Gastrocnemius medialis (tissue), 4 donors: ENCODE results near the gene FOCAD. TPM values are rescaled to one million over a fixed set of nuclear protein-coding genes. Genes with fewer than 3 reads are reported as not detected.

Experiments
- ATAC-seq, 2 donors: fragments of 150-250 bp; one replicate each; pipeline ENCODE4 v1.9.1; 2016
- DNase-seq, 2 donors: peaks; one replicate each; pipeline ENCODE4 v3.0.0-alpha.2; 2019
- H3K27ac ChIP-seq, 4 donors: fragments of 200-600 bp; sonication (generic); 1 replicate in 1 of 4; 2 replicates in 3 of 4; pipeline ENCODE4 v1.5.1; 2016 to 2018; ENCODE audit warnings: mild to moderate bottlenecking in 2 of 4, moderate library complexity in 1 of 4
- H3K27me3 ChIP-seq, 3 donors: fragments of 200-600 bp; sonication (generic) in 2 of 3; 1 replicate in 1 of 3; 2 replicates in 2 of 3; pipeline versions ENCODE4 v1.5.1 to v1.6.0; 2016 to 2019; ENCODE audit warnings: mild to moderate bottlenecking in 1 of 3, moderate library complexity in 1 of 3
- H3K36me3 ChIP-seq, 2 donors: fragments of 200-600 bp; sonication (generic) in 1 of 2; one replicate each; pipeline ENCODE4 v1.5.1; 2017 to 2018
- H3K4me1 ChIP-seq, 2 donors: fragments of 200-600 bp; sonication (generic) in 1 of 2; one replicate each; pipeline ENCODE4 v1.5.1; 2016 to 2017; ENCODE audit warnings: mild to moderate bottlenecking in 2 of 2
- H3K4me3 ChIP-seq, 4 donors: fragments of 200-600 bp; sonication (generic) in 3 of 4; 1 replicate in 1 of 4; 2 replicates in 3 of 4; pipeline ENCODE4 v1.5.1; 2016 to 2019; ENCODE audit warnings: mild to moderate bottlenecking in 2 of 4
- H3K9me3 ChIP-seq, 3 donors: fragments of 200-600 bp; sonication (generic) in 2 of 3; 1 replicate in 1 of 3; 2 replicates in 2 of 3; pipeline ENCODE4 v1.5.1; 2016 to 2019
- CTCF ChIP-seq, 5 experiments: fragments of 450-650 bp in 3 of 5; fragments of 200-600 bp in 2 of 5; sonication (generic) in 2 of 5; IDR thresholded peaks in 4 of 5; conservative IDR thresholded peaks in 1 of 5; 1 replicate in 4 of 5; 2 replicates in 1 of 5; pipeline ENCODE4 v1.5.1; 2016 to 2019; ENCODE audit warnings: antibody characterized with exemption in 5 of 5, mild to moderate bottlenecking in 3 of 5, moderate library complexity in 3 of 5
- POLR2A ChIP-seq, 2 donors: fragments of 450-650 bp; IDR thresholded peaks; one replicate each; pipeline ENCODE4 v1.6.1; 2017; ENCODE audit warnings: antibody characterized with exemption in 2 of 2, mild to moderate bottlenecking in 2 of 2, moderate library complexity in 2 of 2
- in situ Hi-C, 4 donors: fragments of 200-750 bp; cut with MboI; loops; one replicate each; pipeline versions ENCODE4 v1.15.0 to v1.8.0; 2017; ENCODE audit warnings: low sequenced_read_pairs in 4 of 4
- intact Hi-C: fragments of 100-400 bp; cut with DNase I; formaldehyde crosslinking; loops from one replicate; pipeline ENCODE4 v1.15.1; 2023; ENCODE audit warnings: low total_unique reads
- total RNA-seq, 4 donors: library from RNA; depleted of rRNA; stranded (reverse); fragments of >200 nt; gene quantifications; one replicate each; pipeline versions ENCODE4 v1.1.0 to v1.2.3, GENCODE V29; 2016

FOCAD gene
- total RNA-seq, 4 donors from 2014 or later: 19.5 to 36.0 (median 28.6) TPM

DNA sequence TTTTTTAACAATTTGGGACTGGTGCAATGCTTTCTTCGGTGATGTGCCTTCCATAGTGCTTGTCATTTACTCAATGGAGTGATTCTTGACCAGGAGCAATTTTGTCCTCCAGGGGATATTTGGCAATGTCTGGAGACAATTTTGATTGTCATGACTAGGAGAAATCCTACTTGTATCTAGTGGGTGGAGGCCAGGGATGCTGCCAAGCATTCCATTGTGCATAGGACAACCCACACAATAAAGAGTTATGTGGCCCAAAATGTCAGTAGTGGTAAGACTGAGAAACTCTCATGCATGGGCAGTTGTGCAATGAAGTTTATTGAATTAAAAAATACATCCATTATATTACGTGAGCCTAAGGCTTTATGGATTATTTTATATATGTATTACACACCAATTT lies 70.5 kb downstream of the FOCAD start:
- no peak for ATAC-seq
- intact Hi-C loops: no loop called here
- H3K27me3 ChIP-seq: no peaks in the 10 kb centered on the region
- in situ Hi-C loops: no loop called here
- TF ChIP-seq CTCF (IDR thresholded peaks at IDR 0.05 in 4 of 5, conservative IDR thresholded peaks at IDR 0.05 in 1 of 5) (no peak), POLR2A (IDR thresholded peaks at IDR 0.05) (no peak)
- no peak overlapping the region for H3K27ac ChIP-seq
- H3K36me3 ChIP-seq: peaks cover 0 to 9% of the 10 kb centered on the region in 2 donors
- no peaks in the 10 kb centered on the region for H3K9me3 ChIP-seq
- H3K4me1 ChIP-seq: peaks cover 0 to 10% of the 10 kb centered on the region in 2 donors
- no peak overlapping the region for H3K4me3 ChIP-seq
- no peak for DNase-seq

DNA sequence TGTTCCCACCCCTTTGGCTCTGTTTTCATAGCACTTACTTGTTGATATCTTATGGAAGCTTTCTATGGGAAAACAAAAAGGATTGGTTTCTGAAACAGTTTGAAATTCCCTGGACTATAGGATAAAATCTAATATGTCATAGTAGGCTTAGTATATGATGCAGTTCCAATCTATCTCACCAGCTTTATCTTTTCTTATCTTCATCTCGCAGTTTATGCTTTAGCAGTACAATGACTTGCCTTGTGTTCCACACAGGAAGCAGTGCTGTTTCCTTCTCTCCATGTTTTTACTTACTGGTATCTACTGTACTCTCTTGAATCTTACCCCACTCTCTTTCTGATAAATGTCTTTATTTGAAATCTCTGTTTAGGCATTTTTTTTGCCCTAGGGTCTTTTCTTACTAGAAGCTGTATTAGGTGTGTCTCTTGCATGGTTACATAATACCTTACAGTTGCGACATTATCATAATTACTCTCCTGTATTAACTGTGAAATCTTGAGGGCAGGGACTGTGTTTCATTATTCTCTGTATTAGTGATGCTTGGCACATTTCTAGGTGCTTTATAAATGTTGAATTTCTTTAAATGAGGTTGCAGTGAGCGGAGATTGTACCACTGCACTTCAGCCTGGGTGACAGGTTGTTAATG lies 76.3 kb downstream of the FOCAD start:
- no peaks in the 10 kb centered on the region for H3K9me3 ChIP-seq
- H3K27ac ChIP-seq: no peak overlapping the region
- H3K4me3 ChIP-seq: no peak overlapping the region
- peaks cover 0 to 32% of the 10 kb centered on the region in 2 donors for H3K36me3 ChIP-seq
- peaks cover 0 to 5% of the 10 kb centered on the region in 2 donors for H3K4me1 ChIP-seq
- no peaks in the 10 kb centered on the region for H3K27me3 ChIP-seq
- no peak for DNase-seq
- in situ Hi-C loops (no loop called here), intact Hi-C loops (no loop called here)
- TF ChIP-seq POLR2A (IDR thresholded peaks at IDR 0.05) (no peak), CTCF (IDR thresholded peaks at IDR 0.05 in 4 of 5, conservative IDR thresholded peaks at IDR 0.05 in 1 of 5) (no peak)
- no peak for ATAC-seq

DNA sequence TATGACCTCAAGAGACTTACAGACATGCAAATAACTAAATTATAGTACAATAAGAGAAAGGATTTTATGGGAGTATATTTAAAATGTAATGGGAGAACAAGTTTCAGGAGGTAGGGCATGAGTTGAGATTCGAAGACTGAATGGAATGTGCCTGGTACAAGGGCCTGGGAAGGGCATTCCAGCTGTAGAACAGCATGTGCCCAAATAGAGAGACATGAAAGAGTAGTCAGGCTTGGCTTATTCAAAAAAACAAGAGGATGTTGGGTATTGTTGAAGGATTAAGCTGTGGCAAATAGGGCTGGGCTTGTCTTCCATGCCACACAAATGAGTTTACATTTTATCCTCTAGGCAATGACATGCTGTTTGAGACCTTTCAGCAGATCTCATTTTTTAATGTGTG lies 86.9 kb downstream of the FOCAD start:
- Histone ChIP-seq H3K9me3 (no peaks in the 10 kb centered on the region), H3K27ac (no peak overlapping the region), H3K36me3 (peaks cover 0 to 41% of the 10 kb centered on the region in 2 donors), H3K4me1 (no peaks in the 10 kb centered on the region), H3K4me3 (no peak overlapping the region), H3K27me3 (no peaks in the 10 kb centered on the region)
- intact Hi-C loops: no loop called here
- TF ChIP-seq POLR2A (IDR thresholded peaks at IDR 0.05) (no peak), CTCF (IDR thresholded peaks at IDR 0.05 in 4 of 5, conservative IDR thresholded peaks at IDR 0.05 in 1 of 5) (no peak)
- DNase-seq (no peak), ATAC-seq (no peak)
- in situ Hi-C loops: no loop called here

GRCh38 chr9:20771729-20772128 lies 87.7 kb downstream of the FOCAD start:
- Histone ChIP-seq H3K4me1 (no peaks in the 10 kb centered on the region), H3K27ac (no peak overlapping the region), H3K9me3 (no peaks in the 10 kb centered on the region), H3K27me3 (no peaks in the 10 kb centered on the region), H3K4me3 (no peak overlapping the region), H3K36me3 (peaks cover 0 to 41% of the 10 kb centered on the region in 2 donors)
- in situ Hi-C loops (no loop called here), intact Hi-C loops (no loop called here)
- DNase-seq (no peak), ATAC-seq (no peak)
- no peak for TF ChIP-seq CTCF (IDR thresholded peaks at IDR 0.05 in 4 of 5, conservative IDR thresholded peaks at IDR 0.05 in 1 of 5)
- no peak for TF ChIP-seq POLR2A (IDR thresholded peaks at IDR 0.05)

DNA sequence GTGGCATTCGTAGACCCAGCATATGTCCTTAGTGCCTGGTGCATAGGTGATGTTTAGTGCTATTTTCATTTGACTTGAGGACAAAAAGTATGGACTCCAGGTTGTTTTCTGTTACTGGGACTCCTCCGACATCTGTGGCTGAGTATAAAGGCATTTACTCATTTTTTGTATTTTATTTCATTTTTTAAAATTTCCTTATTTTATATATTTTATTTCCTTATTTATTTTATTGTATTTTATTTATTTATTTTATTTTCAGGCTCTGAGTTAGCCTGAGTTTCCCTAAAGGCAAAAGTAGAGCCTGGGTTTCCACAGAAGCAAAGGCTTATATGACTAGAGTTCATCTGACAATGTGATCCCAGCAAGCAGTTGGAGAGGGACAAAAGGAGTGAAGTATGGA lies 91.6 kb downstream of the FOCAD start:
- no peak for ATAC-seq
- TF ChIP-seq CTCF (IDR thresholded peaks at IDR 0.05 in 4 of 5, conservative IDR thresholded peaks at IDR 0.05 in 1 of 5) (no peak), POLR2A (IDR thresholded peaks at IDR 0.05) (no peak)

More for the DNA sequence above, 91.6 kb downstream of the FOCAD start:
- H3K27me3 ChIP-seq: no peaks in the 10 kb centered on the region
- H3K9me3 ChIP-seq: no peaks in the 10 kb centered on the region
- no peak for DNase-seq
- in situ Hi-C loops: no loop called here
- intact Hi-C loops: no loop called here
- H3K27ac ChIP-seq: no peak overlapping the region
- no peak overlapping the region for H3K4me3 ChIP-seq
- H3K4me1 ChIP-seq: no peaks in the 10 kb centered on the region
- peaks cover 0 to 24% of the 10 kb centered on the region in 2 donors for H3K36me3 ChIP-seq
